ENCODE measurements around the gene ZNF562.

- TF ChIP-seq CTCF (IDR thresholded peaks at IDR 0.05; ENCODE audit: low read length) (no peak), EZH2phosphoT487 (IDR thresholded peaks at IDR 0.05; ENCODE audit: low read length) (no peak), EZH2 (optimal IDR thresholded peaks at IDR 0.05; ENCODE audit: low read depth, low read length) (no peak)
Observed at GRCh38 chr19:9621156-9622037, 53.5 kb downstream of the ZNF562 start, which contains the start of gene ZNF561.
